Body of pancreas (tissue), 4 donors: ENCODE data around the gene BMP15.

Source experiments
- CTCF ChIP-seq, 7 experiments: fragments of 450-650 bp in 4 of 7; fragments of 200-600 bp in 3 of 7; sonication (generic) in 3 of 7; IDR thresholded peaks; one replicate each; pipeline ENCODE4 v1.5.1; 2016 to 2019; ENCODE audit warnings: antibody characterized with exemption in 7 of 7
- POLR2A ChIP-seq, 3 donors: fragments of 450-650 bp; IDR thresholded peaks; one replicate each; pipeline ENCODE4 v1.6.1; 2016; ENCODE audit warnings: antibody characterized with exemption in 3 of 3, mild to moderate bottlenecking in 2 of 3

- TF ChIP-seq CTCF (IDR thresholded peaks at IDR 0.05) (no peak), POLR2A (IDR thresholded peaks at IDR 0.05) (no peak)
Observed at GRCh38 chrX:50910685-50911176, at the start of gene BMP15.
